HepG2 (cell line): ENCODE data around the gene F7. TPM values are rescaled to one million over a fixed set of nuclear protein-coding genes. Genes with fewer than 3 reads are reported as not detected.

ENCODE experiments used
- ATM ChIP-seq: fragments of 450-650 bp; IDR thresholded peaks from 2 replicates; pipeline ENCODE4 v1.7.1; 2017; ENCODE audit warnings: mild to moderate bottlenecking, borderline replicate concordance
- DPF2 ChIP-seq: sonication (generic); formaldehyde crosslinking; IDR thresholded peaks from 2 replicates; pipeline ENCODE4 v1.4.0; 2020; ENCODE audit warnings: mild to moderate bottlenecking, low read depth, missing genetic modification reagents, borderline replicate concordance
- EP300 ChIP-seq, 3 experiments: sonication (generic) in 1 of 3; formaldehyde crosslinking in 1 of 3; IDR thresholded peaks; 2 replicates each; pipeline versions ENCODE4 v1.5.1 to v1.6.1; 2011 to 2020; ENCODE audit warnings: low read depth in 2 of 3, low read length in 2 of 3, borderline replicate concordance in 1 of 3, improper control_type of control experiment in 1 of 3, mild to moderate bottlenecking in 1 of 3, missing genetic modification reagents in 1 of 3, moderate library complexity in 1 of 3
- KDM3A ChIP-seq: IDR thresholded peaks from 2 replicates; pipeline ENCODE4 v1.6.1; 2018; ENCODE audit warnings: low read depth, missing compliant biosample characterization
- PLRG1 ChIP-seq: fragments of 450-650 bp; conservative IDR thresholded peaks from 2 replicates; pipeline ENCODE4 v1.6.1; 2016
- SALL1 ChIP-seq: sonication (generic); formaldehyde crosslinking; IDR thresholded peaks from 2 replicates; pipeline ENCODE4 v1.8.0; 2022; ENCODE audit warnings: mild to moderate bottlenecking, missing genetic modification reagents
- SMAD9 ChIP-seq: sonication (generic); formaldehyde crosslinking; IDR thresholded peaks from 2 replicates; pipeline ENCODE4 v1.5.1; 2020; ENCODE audit warnings: mild to moderate bottlenecking, missing genetic modification reagents
- ZFP82 ChIP-seq: sonication (generic); formaldehyde crosslinking; IDR thresholded peaks from 2 replicates; pipeline ENCODE4 v1.5.1; 2020; ENCODE audit warnings: mild to moderate bottlenecking, missing genetic modification reagents, borderline replicate concordance
- ZNF33B ChIP-seq: sonication (generic); formaldehyde crosslinking; IDR thresholded peaks from 2 replicates; pipeline ENCODE4 v1.5.1; 2020; ENCODE audit warnings: mild to moderate bottlenecking, missing genetic modification reagents
- ZNF879 ChIP-seq: sonication (generic); formaldehyde crosslinking; IDR thresholded peaks from 2 replicates; pipeline ENCODE4 v1.8.1; 2023; ENCODE audit warnings: missing genetic modification reagents
- polyA plus RNA-seq, 8 experiments: library from polyadenylated mRNA; depleted of rRNA in 3 of 8; stranded (reverse) in 7 of 8; unstranded in 1 of 8; fragments of >200 nt; fragmentation: Illumina TruSeq in 4 of 8; extraction: Trizol in 4 of 8; gene quantifications; 2 replicates each; pipeline versions ENCODE4 v1.2.1 to v1.2.3, GENCODE V29; 2011 to 2016; ENCODE audit warnings: low read depth in 4 of 8, missing spikeins in 1 of 8, mixed read lengths in 1 of 8; ENCODE audit not compliant: insufficient read depth in 1 of 8
- total RNA-seq, 5 experiments: library from RNA; depleted of rRNA; stranded (reverse); fragments of >200 nt; fragmentation: Illumina TruSeq; extraction: Trizol; gene quantifications; 2 replicates each; pipeline ENCODE4 v1.2.3, GENCODE V29; 2016; ENCODE audit warnings: low read depth in 1 of 5
- TF ChIP-seq, protein P1 (sequence below): IDR thresholded peaks from 2 replicates; pipeline ENCODE4 v1.4.0; 2020; ENCODE audit warnings: mild to moderate bottlenecking, missing genetic modification reagents
- TF ChIP-seq, protein P2 (sequence below): sonication (generic); formaldehyde crosslinking; IDR thresholded peaks from 2 replicates; pipeline ENCODE4 v1.4.0; 2020; ENCODE audit warnings: missing genetic modification reagents
- TF ChIP-seq, protein P3 (sequence below): sonication (generic); formaldehyde crosslinking; IDR thresholded peaks from 2 replicates; pipeline ENCODE4 v1.4.0; 2020; ENCODE audit warnings: mild to moderate bottlenecking, missing genetic modification reagents
- TF ChIP-seq, protein P4 (sequence below): sonication (generic); formaldehyde crosslinking; IDR thresholded peaks from 2 replicates; pipeline ENCODE4 v1.4.0; 2020; ENCODE audit warnings: missing genetic modification reagents, borderline replicate concordance
- TF ChIP-seq, protein P5 (sequence below): sonication (generic); formaldehyde crosslinking; IDR thresholded peaks from 2 replicates; pipeline ENCODE4 v1.5.1; 2020; ENCODE audit warnings: mild to moderate bottlenecking, moderate library complexity, missing genetic modification reagents

Gene F7
- total and polyA plus RNA-seq, 2 of the 13 experiments (the other 11 are each of a cell fraction or from before 2014, with no cell fraction given), result 12.6 to 26.5 TPM

DNA sequence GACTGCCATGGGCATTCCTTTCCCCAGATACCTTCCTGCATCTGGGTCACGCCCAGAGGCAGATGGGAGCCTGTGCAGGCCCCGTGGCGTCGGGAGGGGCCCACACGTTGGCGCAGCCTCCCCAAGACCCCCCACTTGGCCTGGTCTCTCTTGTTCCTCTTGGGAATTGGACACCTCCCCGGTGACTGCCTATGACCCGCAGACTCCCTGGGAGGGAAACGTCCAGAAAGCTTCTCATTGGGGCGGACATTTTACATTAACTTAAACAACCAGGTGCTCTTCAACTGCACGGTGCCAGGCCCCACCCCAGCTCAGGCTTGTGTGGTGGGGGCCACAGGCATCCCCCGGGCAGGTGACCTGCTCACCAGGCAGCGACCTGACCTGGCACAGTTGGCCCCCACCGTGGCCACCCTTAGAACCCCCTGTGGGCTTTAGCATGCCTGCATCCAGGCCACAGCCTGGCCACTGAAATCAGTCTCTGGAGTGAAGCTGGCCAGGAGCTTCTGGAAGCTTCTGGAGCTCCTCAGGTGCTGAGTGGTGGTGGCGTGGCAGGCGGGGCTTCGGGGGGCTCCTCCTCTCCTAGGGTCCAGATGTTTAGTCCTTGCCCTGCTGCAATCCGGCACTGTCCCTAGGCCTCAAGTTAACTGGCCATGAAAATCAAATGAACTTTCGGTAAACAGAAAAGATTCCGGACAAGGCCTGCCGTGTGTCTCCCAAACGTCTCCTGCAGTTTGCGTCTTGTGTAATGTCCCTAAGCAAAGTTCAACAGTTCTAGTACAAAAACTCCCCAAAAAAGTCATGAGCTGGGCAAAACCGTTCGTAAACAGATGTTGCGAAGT lies 44.3 kb downstream of the F7 start (continued):
- TF ChIP-seq EP300 (IDR thresholded peaks at IDR 0.05; ENCODE audit: low read depth in 2 of 2, low read length in 2 of 2), result peak in 1 of 2 experiments; percentile 73; a peak in 1 of 4 replicates
- TF ChIP-seq EP300 (CRISPR knock-in tag; IDR thresholded peaks at IDR 0.05; ENCODE audit: borderline replicate concordance), result no peak; the same call in none of the 2 replicates
- TF ChIP-seq, protein P1, sequence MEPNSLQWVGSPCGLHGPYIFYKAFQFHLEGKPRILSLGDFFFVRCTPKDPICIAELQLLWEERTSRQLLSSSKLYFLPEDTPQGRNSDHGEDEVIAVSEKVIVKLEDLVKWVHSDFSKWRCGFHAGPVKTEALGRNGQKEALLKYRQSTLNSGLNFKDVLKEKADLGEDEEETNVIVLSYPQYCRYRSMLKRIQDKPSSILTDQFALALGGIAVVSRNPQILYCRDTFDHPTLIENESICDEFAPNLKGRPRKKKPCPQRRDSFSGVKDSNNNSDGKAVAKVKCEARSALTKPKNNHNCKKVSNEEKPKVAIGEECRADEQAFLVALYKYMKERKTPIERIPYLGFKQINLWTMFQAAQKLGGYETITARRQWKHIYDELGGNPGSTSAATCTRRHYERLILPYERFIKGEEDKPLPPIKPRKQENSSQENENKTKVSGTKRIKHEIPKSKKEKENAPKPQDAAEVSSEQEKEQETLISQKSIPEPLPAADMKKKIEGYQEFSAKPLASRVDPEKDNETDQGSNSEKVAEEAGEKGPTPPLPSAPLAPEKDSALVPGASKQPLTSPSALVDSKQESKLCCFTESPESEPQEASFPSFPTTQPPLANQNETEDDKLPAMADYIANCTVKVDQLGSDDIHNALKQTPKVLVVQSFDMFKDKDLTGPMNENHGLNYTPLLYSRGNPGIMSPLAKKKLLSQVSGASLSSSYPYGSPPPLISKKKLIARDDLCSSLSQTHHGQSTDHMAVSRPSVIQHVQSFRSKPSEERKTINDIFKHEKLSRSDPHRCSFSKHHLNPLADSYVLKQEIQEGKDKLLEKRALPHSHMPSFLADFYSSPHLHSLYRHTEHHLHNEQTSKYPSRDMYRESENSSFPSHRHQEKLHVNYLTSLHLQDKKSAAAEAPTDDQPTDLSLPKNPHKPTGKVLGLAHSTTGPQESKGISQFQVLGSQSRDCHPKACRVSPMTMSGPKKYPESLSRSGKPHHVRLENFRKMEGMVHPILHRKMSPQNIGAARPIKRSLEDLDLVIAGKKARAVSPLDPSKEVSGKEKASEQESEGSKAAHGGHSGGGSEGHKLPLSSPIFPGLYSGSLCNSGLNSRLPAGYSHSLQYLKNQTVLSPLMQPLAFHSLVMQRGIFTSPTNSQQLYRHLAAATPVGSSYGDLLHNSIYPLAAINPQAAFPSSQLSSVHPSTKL, result peak; percentile 75
- TF ChIP-seq, protein P2, sequence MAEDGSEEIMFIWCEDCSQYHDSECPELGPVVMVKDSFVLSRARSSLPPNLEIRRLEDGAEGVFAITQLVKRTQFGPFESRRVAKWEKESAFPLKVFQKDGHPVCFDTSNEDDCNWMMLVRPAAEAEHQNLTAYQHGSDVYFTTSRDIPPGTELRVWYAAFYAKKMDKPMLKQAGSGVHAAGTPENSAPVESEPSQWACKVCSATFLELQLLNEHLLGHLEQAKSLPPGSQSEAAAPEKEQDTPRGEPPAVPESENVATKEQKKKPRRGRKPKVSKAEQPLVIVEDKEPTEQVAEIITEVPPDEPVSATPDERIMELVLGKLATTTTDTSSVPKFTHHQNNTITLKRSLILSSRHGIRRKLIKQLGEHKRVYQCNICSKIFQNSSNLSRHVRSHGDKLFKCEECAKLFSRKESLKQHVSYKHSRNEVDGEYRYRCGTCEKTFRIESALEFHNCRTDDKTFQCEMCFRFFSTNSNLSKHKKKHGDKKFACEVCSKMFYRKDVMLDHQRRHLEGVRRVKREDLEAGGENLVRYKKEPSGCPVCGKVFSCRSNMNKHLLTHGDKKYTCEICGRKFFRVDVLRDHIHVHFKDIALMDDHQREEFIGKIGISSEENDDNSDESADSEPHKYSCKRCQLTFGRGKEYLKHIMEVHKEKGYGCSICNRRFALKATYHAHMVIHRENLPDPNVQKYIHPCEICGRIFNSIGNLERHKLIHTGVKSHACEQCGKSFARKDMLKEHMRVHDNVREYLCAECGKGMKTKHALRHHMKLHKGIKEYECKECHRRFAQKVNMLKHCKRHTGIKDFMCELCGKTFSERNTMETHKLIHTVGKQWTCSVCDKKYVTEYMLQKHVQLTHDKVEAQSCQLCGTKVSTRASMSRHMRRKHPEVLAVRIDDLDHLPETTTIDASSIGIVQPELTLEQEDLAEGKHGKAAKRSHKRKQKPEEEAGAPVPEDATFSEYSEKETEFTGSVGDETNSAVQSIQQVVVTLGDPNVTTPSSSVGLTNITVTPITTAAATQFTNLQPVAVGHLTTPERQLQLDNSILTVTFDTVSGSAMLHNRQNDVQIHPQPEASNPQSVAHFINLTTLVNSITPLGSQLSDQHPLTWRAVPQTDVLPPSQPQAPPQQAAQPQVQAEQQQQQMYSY (CRISPR knock-in tag), result no peak
- peak; percentile 48; the same call in 1 of the 2 replicates for TF ChIP-seq SALL1 (CRISPR knock-in tag)
- TF ChIP-seq, protein P3, sequence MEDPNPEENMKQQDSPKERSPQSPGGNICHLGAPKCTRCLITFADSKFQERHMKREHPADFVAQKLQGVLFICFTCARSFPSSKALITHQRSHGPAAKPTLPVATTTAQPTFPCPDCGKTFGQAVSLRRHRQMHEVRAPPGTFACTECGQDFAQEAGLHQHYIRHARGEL (CRISPR knock-in tag), result 0 out of 2 replicates have a peak, but pooled peaks have one; percentile 22
- TF ChIP-seq PLRG1, result no peak
- TF ChIP-seq, protein P4, sequence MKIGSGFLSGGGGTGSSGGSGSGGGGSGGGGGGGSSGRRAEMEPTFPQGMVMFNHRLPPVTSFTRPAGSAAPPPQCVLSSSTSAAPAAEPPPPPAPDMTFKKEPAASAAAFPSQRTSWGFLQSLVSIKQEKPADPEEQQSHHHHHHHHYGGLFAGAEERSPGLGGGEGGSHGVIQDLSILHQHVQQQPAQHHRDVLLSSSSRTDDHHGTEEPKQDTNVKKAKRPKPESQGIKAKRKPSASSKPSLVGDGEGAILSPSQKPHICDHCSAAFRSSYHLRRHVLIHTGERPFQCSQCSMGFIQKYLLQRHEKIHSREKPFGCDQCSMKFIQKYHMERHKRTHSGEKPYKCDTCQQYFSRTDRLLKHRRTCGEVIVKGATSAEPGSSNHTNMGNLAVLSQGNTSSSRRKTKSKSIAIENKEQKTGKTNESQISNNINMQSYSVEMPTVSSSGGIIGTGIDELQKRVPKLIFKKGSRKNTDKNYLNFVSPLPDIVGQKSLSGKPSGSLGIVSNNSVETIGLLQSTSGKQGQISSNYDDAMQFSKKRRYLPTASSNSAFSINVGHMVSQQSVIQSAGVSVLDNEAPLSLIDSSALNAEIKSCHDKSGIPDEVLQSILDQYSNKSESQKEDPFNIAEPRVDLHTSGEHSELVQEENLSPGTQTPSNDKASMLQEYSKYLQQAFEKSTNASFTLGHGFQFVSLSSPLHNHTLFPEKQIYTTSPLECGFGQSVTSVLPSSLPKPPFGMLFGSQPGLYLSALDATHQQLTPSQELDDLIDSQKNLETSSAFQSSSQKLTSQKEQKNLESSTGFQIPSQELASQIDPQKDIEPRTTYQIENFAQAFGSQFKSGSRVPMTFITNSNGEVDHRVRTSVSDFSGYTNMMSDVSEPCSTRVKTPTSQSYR, result 0 out of 2 replicates have a peak, but pooled peaks have one; percentile 15
- TF ChIP-seq ZNF33B (CRISPR knock-in tag), result no peak
- TF ChIP-seq, protein P5, sequence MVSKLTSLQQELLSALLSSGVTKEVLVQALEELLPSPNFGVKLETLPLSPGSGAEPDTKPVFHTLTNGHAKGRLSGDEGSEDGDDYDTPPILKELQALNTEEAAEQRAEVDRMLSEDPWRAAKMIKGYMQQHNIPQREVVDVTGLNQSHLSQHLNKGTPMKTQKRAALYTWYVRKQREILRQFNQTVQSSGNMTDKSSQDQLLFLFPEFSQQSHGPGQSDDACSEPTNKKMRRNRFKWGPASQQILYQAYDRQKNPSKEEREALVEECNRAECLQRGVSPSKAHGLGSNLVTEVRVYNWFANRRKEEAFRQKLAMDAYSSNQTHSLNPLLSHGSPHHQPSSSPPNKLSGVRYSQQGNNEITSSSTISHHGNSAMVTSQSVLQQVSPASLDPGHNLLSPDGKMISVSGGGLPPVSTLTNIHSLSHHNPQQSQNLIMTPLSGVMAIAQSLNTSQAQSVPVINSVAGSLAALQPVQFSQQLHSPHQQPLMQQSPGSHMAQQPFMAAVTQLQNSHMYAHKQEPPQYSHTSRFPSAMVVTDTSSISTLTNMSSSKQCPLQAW (CRISPR knock-in tag), result peak; percentile 65
- TF ChIP-seq ZNF879 (CRISPR knock-in tag), result no peak
- no peak for TF ChIP-seq ATM
- no peak for TF ChIP-seq DPF2 (CRISPR knock-in tag)
- TF ChIP-seq KDM3A (CRISPR knock-in tag), result no peak
- TF ChIP-seq SMAD9, result no peak
- no peak for TF ChIP-seq ZFP82 (CRISPR knock-in tag)
